H1 (cell line): Measurements from ENCODE around the gene SRMS. TPM values are rescaled to one million over a fixed set of nuclear protein-coding genes. Genes with fewer than 3 reads are reported as not detected.

ENCODE experiments used
- ASH2L ChIP-seq: fragments of 200-600, 300-600 bp; sonication (generic); IDR thresholded peaks from one replicate; pipeline ENCODE4 v1.7.1; 2017; ENCODE audit warnings: low read length
- EZH2 ChIP-seq: fragments of 200-600 bp; sonication (generic); IDR thresholded peaks from 2 replicates; pipeline ENCODE4 v1.7.1; 2012; ENCODE audit warnings: low read depth, mild to moderate bottlenecking, moderate library complexity, low read length, inconsistent platforms; ENCODE audit not compliant: severe bottlenecking
- polyA plus RNA-seq, 7 experiments: library from polyadenylated mRNA; depleted of rRNA in 3 of 7; stranded (reverse) in 5 of 7; unstranded in 2 of 7; fragments of >200 nt in 5 of 7; fragments of 200-250 nt in 2 of 7; gene quantifications; 1 replicate in 5 of 7; 2 replicates in 1 of 7; 4 replicates in 1 of 7; pipeline versions ENCODE4 v1.2.1 to v1.2.3, GENCODE V29; 2011 to 2013; ENCODE audit warnings: missing spikeins in 2 of 7, mixed read lengths in 2 of 7
- total RNA-seq: library from RNA; stranded (reverse); fragmentation: NEBNext Ultra II Directional; extraction: Animal tissue kit (Norgen Biotek cat#: 25700); gene quantifications from 2 replicates; pipeline ENCODE4 v1.2.1, GENCODE V29; 2021

SRMS gene
- total and polyA plus RNA-seq, 2 of the 8 experiments (the other 6 are each of a cell fraction or from before 2014, with no cell fraction given) = 0.39 to 0.76 TPM

GRCh38 chr20:63543733-63544132 lies 3.8 kb downstream of the SRMS start (continued):
- TF ChIP-seq EZH2 (no peak), ASH2L (no peak)
- TF ChIP-seq, all 59 proteins: peak for 0
